GM12864 (cell line): ENCODE measurements around the gene BRD3.

Experiments used
- DNase-seq: peaks from one replicate; pipeline ENCODE4 v3.0.0-alpha.2; 2011; ENCODE audit warnings: low read depth
- H3K4me3 ChIP-seq: 2 replicates; pipeline ENCODE4 v1.5.1; 2011; ENCODE audit warnings: mild to moderate bottlenecking, low read depth, low read length, control low read depth
- CTCF ChIP-seq: IDR thresholded peaks from 2 replicates; pipeline ENCODE4 v1.5.1; 2011; ENCODE audit warnings: low read depth, mild to moderate bottlenecking, moderate library complexity, low read length, control low read depth, inconsistent platforms; ENCODE audit errors: missing control alignments

BRD3 gene

GRCh38 chr9:133987446-133987788 is 80.4 kb downstream of the BRD3 start:
- TF ChIP-seq CTCF = no peak
- no peak overlapping the region for H3K4me3 ChIP-seq
- DNase-seq = no peak

GRCh38 chr9:133986774-133987445 is 80.9 kb downstream of the BRD3 start:
- no peak for TF ChIP-seq CTCF
- no peak overlapping the region for H3K4me3 ChIP-seq
- no peak for DNase-seq

GRCh38 chr9:133986061-133986460 is 81.8 kb downstream of the BRD3 start:
- no peak overlapping the region for H3K4me3 ChIP-seq
- TF ChIP-seq CTCF = no peak

GRCh38 chr9:133982971-133983720 is 84.7 kb downstream of the BRD3 start:
- H3K4me3 ChIP-seq = no peak overlapping the region
- TF ChIP-seq CTCF = no peak
- no peak for DNase-seq

More at GRCh38 chr9:133986061-133986460, 81.8 kb downstream of the BRD3 start:
- DNase-seq = no peak

- no peak overlapping the region for H3K4me3 ChIP-seq
- DNase-seq = no peak
- TF ChIP-seq CTCF = no peak
These were observed 85.7 kb downstream of the BRD3 start for GRCh38 chr9:133981958-133982681.

GRCh38 chr9:133981589-133981957 is 86.3 kb downstream of the BRD3 start:
- no peak for TF ChIP-seq CTCF
- DNase-seq = no peak

More at GRCh38 chr9:133981589-133981957, 86.3 kb downstream of the BRD3 start:
- no peak overlapping the region for H3K4me3 ChIP-seq
